WTC11 (cell line): ENCODE data around the gene KCNG3.

Source experiments
- ATF3 ChIP-seq: sonication (generic); formaldehyde crosslinking; conservative IDR thresholded peaks from 2 replicates; pipeline ENCODE4 v1.8.1; 2022; ENCODE audit warnings: mild to moderate bottlenecking, missing genetic modification reagents
- CREB1 ChIP-seq: sonication (generic); formaldehyde crosslinking; IDR thresholded peaks from 2 replicates; pipeline ENCODE4 v1.8.0; 2023; ENCODE audit warnings: mild to moderate bottlenecking, missing genetic modification reagents
- CTCF ChIP-seq: fragments of 200-600 bp; IDR thresholded peaks from 2 replicates; pipeline ENCODE4 v1.8.0; 2022; ENCODE audit warnings: antibody characterized with exemption
- MYBL2 ChIP-seq: sonication (generic); formaldehyde crosslinking; IDR thresholded peaks from 2 replicates; pipeline ENCODE4 v1.8.1; 2023; ENCODE audit warnings: mild to moderate bottlenecking, moderate library complexity, missing genetic modification reagents
- NR2C2 ChIP-seq: sonication (generic); formaldehyde crosslinking; IDR thresholded peaks from 2 replicates; pipeline ENCODE4 v1.8.0; 2022; ENCODE audit warnings: mild to moderate bottlenecking, missing genetic modification reagents
- SMAD3 ChIP-seq: sonication (generic); formaldehyde crosslinking; IDR thresholded peaks from 2 replicates; pipeline ENCODE4 v1.8.0; 2022; ENCODE audit warnings: missing genetic modification reagents, mild to moderate bottlenecking, borderline replicate concordance
- TP53 ChIP-seq: sonication (generic); formaldehyde crosslinking; IDR thresholded peaks from 2 replicates; pipeline ENCODE4 v1.8.1; 2023; ENCODE audit warnings: mild to moderate bottlenecking, missing genetic modification reagents
- USF1 ChIP-seq: sonication (generic); formaldehyde crosslinking; IDR thresholded peaks from 2 replicates; pipeline ENCODE4 v1.8.0; 2022; ENCODE audit warnings: mild to moderate bottlenecking, missing genetic modification reagents
- ZNF138 ChIP-seq: sonication (generic); formaldehyde crosslinking; conservative IDR thresholded peaks from 2 replicates; pipeline ENCODE4 v1.8.1; 2022; ENCODE audit warnings: mild to moderate bottlenecking, moderate library complexity, missing genetic modification reagents
- ZNF263 ChIP-seq: sonication (generic); formaldehyde crosslinking; IDR thresholded peaks from 2 replicates; pipeline ENCODE4 v1.8.1; 2022; ENCODE audit warnings: low read depth, mild to moderate bottlenecking, moderate library complexity, missing genetic modification reagents
- ZNF425 ChIP-seq: fragments of 250-450 bp; sonication (Bioruptor Pico); conservative IDR thresholded peaks from 2 replicates; pipeline ENCODE4 v1.9.0; 2021; ENCODE audit warnings: mild to moderate bottlenecking
- ZNF512 ChIP-seq: sonication (generic); formaldehyde crosslinking; IDR thresholded peaks from 2 replicates; pipeline ENCODE4 v1.8.1; 2022; ENCODE audit warnings: missing genetic modification reagents, borderline replicate concordance
- TF ChIP-seq, protein P1 (sequence below): sonication (generic); formaldehyde crosslinking; IDR thresholded peaks from 2 replicates; pipeline ENCODE4 v1.8.1; 2023; ENCODE audit warnings: mild to moderate bottlenecking, missing genetic modification reagents, moderate library complexity
- TF ChIP-seq, protein P2 (sequence below): sonication (generic); formaldehyde crosslinking; IDR thresholded peaks from 2 replicates; pipeline ENCODE4 v1.8.1; 2022; ENCODE audit warnings: low read depth, mild to moderate bottlenecking, moderate library complexity, missing genetic modification reagents, borderline replicate concordance

- TF ChIP-seq CREB1 (CRISPR knock-in tag) (no peak), CTCF (no peak), ZNF512 (CRISPR knock-in tag) (no peak), ATF3 (CRISPR knock-in tag) (no peak), TP53 (CRISPR knock-in tag) (no peak), ZNF263 (no peak), ZNF425 (CRISPR knock-in tag) (no peak), ZNF138 (CRISPR knock-in tag) (no peak), NR2C2 (CRISPR knock-in tag) (no peak), MYBL2 (no peak), USF1 (CRISPR knock-in tag) (no peak), SMAD3 (CRISPR knock-in tag) (no peak)
- TF ChIP-seq, protein P1, sequence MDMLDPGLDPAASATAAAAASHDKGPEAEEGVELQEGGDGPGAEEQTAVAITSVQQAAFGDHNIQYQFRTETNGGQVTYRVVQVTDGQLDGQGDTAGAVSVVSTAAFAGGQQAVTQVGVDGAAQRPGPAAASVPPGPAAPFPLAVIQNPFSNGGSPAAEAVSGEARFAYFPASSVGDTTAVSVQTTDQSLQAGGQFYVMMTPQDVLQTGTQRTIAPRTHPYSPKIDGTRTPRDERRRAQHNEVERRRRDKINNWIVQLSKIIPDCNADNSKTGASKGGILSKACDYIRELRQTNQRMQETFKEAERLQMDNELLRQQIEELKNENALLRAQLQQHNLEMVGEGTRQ (CRISPR knock-in tag), result no peak
- TF ChIP-seq, protein P2, sequence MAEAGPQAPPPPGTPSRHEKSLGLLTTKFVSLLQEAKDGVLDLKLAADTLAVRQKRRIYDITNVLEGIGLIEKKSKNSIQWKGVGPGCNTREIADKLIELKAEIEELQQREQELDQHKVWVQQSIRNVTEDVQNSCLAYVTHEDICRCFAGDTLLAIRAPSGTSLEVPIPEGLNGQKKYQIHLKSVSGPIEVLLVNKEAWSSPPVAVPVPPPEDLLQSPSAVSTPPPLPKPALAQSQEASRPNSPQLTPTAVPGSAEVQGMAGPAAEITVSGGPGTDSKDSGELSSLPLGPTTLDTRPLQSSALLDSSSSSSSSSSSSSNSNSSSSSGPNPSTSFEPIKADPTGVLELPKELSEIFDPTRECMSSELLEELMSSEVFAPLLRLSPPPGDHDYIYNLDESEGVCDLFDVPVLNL (CRISPR knock-in tag), result no peak
Measured at GRCh38 chr2:42452545-42452944, 41.2 kb downstream of the KCNG3 start.
